ENCODE data around the gene IKZF1. TPM values are rescaled to one million over a fixed set of nuclear protein-coding genes. Genes with fewer than 3 reads are reported as not detected.

Gene IKZF1
- total RNA-seq, 1 experiment from 2014 or later, result 0.57 TPM

DNA sequence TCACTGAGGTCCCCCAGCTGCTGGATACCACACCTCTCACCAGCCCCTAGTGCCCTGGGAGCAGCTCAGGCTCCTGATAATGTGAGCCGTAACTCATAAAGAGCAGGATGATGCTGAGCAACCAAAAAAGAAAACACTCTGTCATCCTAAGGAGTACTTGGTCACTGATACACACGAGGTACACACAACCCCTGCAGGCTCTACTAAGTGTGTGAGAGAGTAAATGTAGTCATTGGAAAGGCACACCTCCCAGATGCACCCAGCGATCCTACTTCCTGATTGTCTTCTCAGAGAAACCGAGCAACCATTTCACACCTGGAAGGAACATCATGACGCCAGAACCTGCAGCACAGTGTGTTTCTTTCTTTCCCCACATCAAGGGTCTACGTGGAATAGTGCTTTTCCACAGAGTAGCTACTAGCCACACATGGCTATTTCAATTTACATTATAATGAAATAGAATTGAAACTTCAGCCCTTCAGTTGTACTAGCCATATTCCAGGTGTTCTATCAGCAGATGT lies 111.4 kb downstream of the IKZF1 start (continued):
- TF ChIP-seq, protein P1, sequence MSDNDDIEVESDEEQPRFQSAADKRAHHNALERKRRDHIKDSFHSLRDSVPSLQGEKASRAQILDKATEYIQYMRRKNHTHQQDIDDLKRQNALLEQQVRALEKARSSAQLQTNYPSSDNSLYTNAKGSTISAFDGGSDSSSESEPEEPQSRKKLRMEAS (IDR thresholded peaks at IDR 0.05), result no peak
- TF ChIP-seq JUND (IDR thresholded peaks at IDR 0.05) (no peak), EZH2phosphoT487 (IDR thresholded peaks at IDR 0.05; ENCODE audit: borderline replicate concordance) (no peak), SIN3A (IDR thresholded peaks at IDR 0.05; ENCODE audit: low read depth) (no peak)

DNA sequence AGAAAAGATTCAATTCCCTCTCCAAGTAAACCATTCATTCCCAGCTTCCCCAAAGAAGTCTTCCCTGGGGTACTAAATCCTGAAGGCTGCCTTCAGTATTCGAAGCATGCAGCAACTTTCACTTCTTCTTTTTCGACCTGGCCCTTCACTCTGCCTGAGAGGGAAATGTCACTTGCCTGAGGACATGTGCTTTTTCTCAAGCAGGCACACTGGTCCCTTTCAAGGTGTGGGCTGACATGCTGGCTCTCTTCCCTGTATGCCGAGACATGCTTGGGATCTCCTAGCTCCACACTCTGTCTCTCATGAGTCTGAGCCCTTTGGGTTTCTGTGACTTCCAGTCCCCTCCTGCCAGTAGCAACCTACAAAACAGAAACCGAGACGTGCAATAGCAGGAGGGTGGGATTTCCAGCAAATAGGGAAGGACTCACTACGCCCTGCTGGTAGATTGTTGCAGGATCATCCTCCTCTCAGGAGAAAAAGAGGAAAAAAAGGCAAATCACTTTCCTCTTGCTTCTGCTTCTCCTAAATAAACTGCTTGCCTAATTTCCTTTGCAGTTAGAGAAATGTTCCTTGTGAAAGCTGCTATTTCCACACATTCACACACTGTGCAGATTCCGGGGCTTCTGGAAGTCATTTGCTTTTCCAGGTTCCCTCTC lies 112.1 kb downstream of the IKZF1 start:
- Histone ChIP-seq H3K4me3 (replicated peaks in 1 of 2; ENCODE audit: low read depth in 1 of 2, low read length in 2 of 2) (no peak overlapping the region), H3K9me3 (ENCODE audit: control insufficient read depth in 1 of 2, insufficient read depth in 1 of 2, low read depth in 1 of 2, low read length in 2 of 2) (no peaks in the 10 kb centered on the region), H3K4me2 (ENCODE audit: low read length) (no peak overlapping the region), H2AFZ (ENCODE audit: low read depth, low read length, poor library complexity, severe bottlenecking) (no peak overlapping the region), H3K36me3 (ENCODE audit: control insufficient read depth in 1 of 2, insufficient read depth in 2 of 2, low read length in 2 of 2) (no peaks in the 10 kb centered on the region), H3K79me2 (ENCODE audit: insufficient read depth, low read length) (no peaks in the 10 kb centered on the region), H3K9me2 (ENCODE audit: insufficient read depth) (no peaks in the 10 kb centered on the region), H3K9ac (ENCODE audit: low read length) (no peak overlapping the region), H3K27ac (ENCODE audit: low read depth, low read length) (no peak overlapping the region), H4K20me1 (ENCODE audit: insufficient read depth) (no peaks in the 10 kb centered on the region), H3K4me1 (ENCODE audit: control insufficient read depth in 1 of 2, insufficient read depth in 2 of 2, low read length in 2 of 2) (no peaks in the 10 kb centered on the region), H3K27me3 (ENCODE audit: insufficient read depth, low read length) (no peaks in the 10 kb centered on the region)
- CTCF ChIA-PET, result interaction anchor here (3.7 kb wide), 1 partner anchor 211 kb away, joined by 27 read pairs; no protein-coding TSS in a partner anchor
- DNase-seq (ENCODE audit: low read depth, low spot score) (no peak), ATAC-seq (no peak)
- RAD21 ChIA-PET (ENCODE audit: low non-redundant PET in 1 of 2, low total read pairs in 2 of 2, uncharacterized antibody in 2 of 2, unreplicated experiment in 2 of 2), result no interaction called here
- no TSS peak for BruUV-seq (replicated peaks)
- POLR2A ChIA-PET, result no interaction called here
- TF ChIP-seq SP1 (IDR thresholded peaks at IDR 0.05; ENCODE audit: low read depth) (no peak), ZNF274 (IDR thresholded peaks at IDR 0.05; ENCODE audit: low read depth, low read length) (no peak), ELF1 (IDR thresholded peaks at IDR 0.05; ENCODE audit: borderline replicate concordance, low read depth) (no peak), CBX3 (IDR thresholded peaks at IDR 0.05; ENCODE audit: low read depth) (no peak), YY1 (IDR thresholded peaks at IDR 0.05; ENCODE audit: extremely low read depth, insufficient replicate concordance, low read depth, low read length) (no peak), TCF7L2 (IDR thresholded peaks at IDR 0.05; ENCODE audit: borderline replicate concordance, extremely low read depth, insufficient read depth, insufficient read length) (no peak)
- intact Hi-C loops (cut with micrococcal nuclease), result loop anchor here (5.0 kb wide), 1 partner anchor 299 kb away; no protein-coding TSS in a partner anchor
